H1 (cell line): ENCODE results near the gene RNGTT. TPM values are rescaled to one million over a fixed set of nuclear protein-coding genes. Genes with fewer than 3 reads are reported as not detected.

Experiments used
- CTCF ChIA-PET: fragments of 300-600 bp; sonication (Branson Sonifier 250); formaldehyde crosslinking; loops from one replicate; lab custom pipeline; 2021; ENCODE audit not compliant: partially characterized antibody; lab: Charles Lee
- POLR2A ChIA-PET: fragments of 300-600 bp; sonication (Branson Sonifier 250); formaldehyde crosslinking; loops from one replicate; lab custom pipeline; 2021; ENCODE audit warnings: inconsistent platforms; ENCODE audit not compliant: partially characterized antibody; lab: Charles Lee
- DNase-seq, 2 experiments: peaks; one replicate each; pipeline versions ENCODE4 v3.0.0 to v3.0.0-alpha.2; 2010 to 2022; ENCODE audit warnings: low spot score in 2 of 2, low read depth in 1 of 2, mixed read lengths in 1 of 2
- FAIRE-seq: peaks from 2 replicates; lab custom pipeline; 2011; peaks lifted over from hg19 to GRCh38; lab: Jason Lieb, UNC
- H2AFZ ChIP-seq: 2 replicates; pipeline ENCODE4 v1.8.1; 2012; ENCODE audit warnings: low read length, inconsistent platforms
- H2AK5ac ChIP-seq: 2 replicates; pipeline ENCODE4 v1.6.1; 2013; ENCODE audit warnings: low read depth, low read length
- H2BK120ac ChIP-seq: replicated peaks from 2 replicates; pipeline ENCODE3; 2013; ENCODE audit warnings: low read depth, low read length, inconsistent platforms
- H2BK12ac ChIP-seq: 2 replicates; pipeline ENCODE4 v1.6.1; 2013; ENCODE audit warnings: low read depth, low read length
- H2BK15ac ChIP-seq: 2 replicates; pipeline ENCODE4 v1.6.1; 2013; ENCODE audit warnings: low read length
- H2BK20ac ChIP-seq: 2 replicates; pipeline ENCODE4 v1.6.1; 2013; ENCODE audit warnings: low read length
- H2BK5ac ChIP-seq: 2 replicates; pipeline ENCODE4 v1.6.1; 2013; ENCODE audit warnings: low read depth, low read length
- H3K14ac ChIP-seq: 2 replicates; pipeline ENCODE4 v1.6.1; 2013; ENCODE audit warnings: inconsistent platforms; ENCODE audit not compliant: insufficient read length
- H3K18ac ChIP-seq: 2 replicates; pipeline ENCODE4 v1.6.1; 2013; ENCODE audit warnings: low read length; ENCODE audit errors: extremely low read depth
- H3K23ac ChIP-seq: 2 replicates; pipeline ENCODE4 v1.6.1; 2013; ENCODE audit warnings: inconsistent platforms; ENCODE audit not compliant: insufficient read length
- H3K23me2 ChIP-seq: 2 replicates; pipeline ENCODE4 v1.6.1; 2013; ENCODE audit warnings: low read depth, low read length
- H3K27ac ChIP-seq: 2 replicates; pipeline ENCODE4 v1.6.1; 2011; ENCODE audit warnings: low read depth, low read length, inconsistent platforms
- H3K27me3 ChIP-seq, 4 experiments: replicated peaks in 1 of 4; 1 replicate in 1 of 4; 2 replicates in 3 of 4; pipeline versions ENCODE4 v1.6.1 to v1.8.1; 2011 to 2013; ENCODE audit warnings: low read length in 3 of 4, mild to moderate bottlenecking in 3 of 4, inconsistent platforms in 2 of 4, mixed read lengths in 2 of 4, moderate library complexity in 1 of 4; ENCODE audit not compliant: control insufficient read depth in 3 of 4, insufficient read depth in 3 of 4; ENCODE audit errors: extremely low read depth in 1 of 4
- H3K36me3 ChIP-seq, 4 experiments: 2 replicates each; pipeline versions ENCODE4 v1.6.1 to v1.8.1; 2011 to 2013; ENCODE audit warnings: mild to moderate bottlenecking in 4 of 4, low read length in 3 of 4, moderate library complexity in 2 of 4, control low read depth in 1 of 4, inconsistent platforms in 1 of 4; ENCODE audit not compliant: insufficient read depth in 4 of 4, control insufficient read depth in 2 of 4
- H3K4ac ChIP-seq: replicated peaks from 2 replicates; pipeline ENCODE3; 2013; ENCODE audit warnings: low read length, low read depth, mixed read lengths, inconsistent platforms; ENCODE audit not compliant: insufficient read length
- H3K4me1 ChIP-seq, 4 experiments: replicated peaks in 1 of 4; 1 replicate in 1 of 4; 2 replicates in 3 of 4; pipeline versions ENCODE4 v1.6.1 to v1.8.1; 2011 to 2013; ENCODE audit warnings: low read length in 3 of 4, inconsistent platforms in 2 of 4, mixed read lengths in 1 of 4; ENCODE audit not compliant: insufficient read depth in 4 of 4, control insufficient read depth in 3 of 4
- H3K4me2 ChIP-seq, 2 experiments: 2 replicates each; pipeline versions ENCODE4 v1.6.1 to v1.8.1; 2011 to 2013; ENCODE audit warnings: low read depth in 2 of 2, low read length in 2 of 2, control low read depth in 1 of 2, inconsistent platforms in 1 of 2, mild to moderate bottlenecking in 1 of 2; ENCODE audit not compliant: insufficient read depth in 1 of 2
- H3K4me3 ChIP-seq, 4 experiments: fragments of 200-600, 300-600 bp in 1 of 4; sonication (generic), shearing (Covaris generic), sonication (Bioruptor Twin) in 1 of 4; 2 replicates each; pipeline versions ENCODE4 v1.5.1 to v1.8.1; 2011 to 2016; ENCODE audit warnings: low read length in 4 of 4, low read depth in 3 of 4, control low read depth in 2 of 4, inconsistent platforms in 2 of 4, mild to moderate bottlenecking in 2 of 4, mixed read lengths in 1 of 4, moderate library complexity in 1 of 4; ENCODE audit not compliant: insufficient read depth in 2 of 4; ENCODE audit errors: extremely low read depth in 1 of 4
- H3K56ac ChIP-seq: replicated peaks from 2 replicates; pipeline ENCODE3; 2013; ENCODE audit warnings: low read depth, mild to moderate bottlenecking, mixed read lengths, low read length, inconsistent platforms; ENCODE audit not compliant: insufficient read length
- H3K79me1 ChIP-seq: 2 replicates; pipeline ENCODE4 v1.6.1; 2013; ENCODE audit warnings: low read depth, low read length, control low read depth
- H3K79me2 ChIP-seq, 2 experiments: 2 replicates each; pipeline versions ENCODE4 v1.6.1 to v1.8.1; 2012 to 2013; ENCODE audit warnings: low read length in 2 of 2, mild to moderate bottlenecking in 2 of 2, inconsistent platforms in 1 of 2; ENCODE audit not compliant: insufficient read depth in 2 of 2, control insufficient read depth in 1 of 2
- H3K9ac ChIP-seq, 4 experiments: replicated peaks in 1 of 4; 1 replicate in 1 of 4; 2 replicates in 3 of 4; pipeline versions ENCODE4 v1.6.1 to v1.8.1; 2011 to 2013; ENCODE audit warnings: low read depth in 3 of 4, low read length in 3 of 4, control low read depth in 2 of 4, mild to moderate bottlenecking in 2 of 4, moderate library complexity in 2 of 4, inconsistent platforms in 1 of 4; ENCODE audit errors: extremely low read depth in 1 of 4
- H3K9me3 ChIP-seq, 2 experiments: 2 replicates each; pipeline versions ENCODE4 v1.6.1 to v1.8.1; 2012 to 2013; ENCODE audit warnings: mild to moderate bottlenecking in 2 of 2, moderate library complexity in 2 of 2, control low read depth in 1 of 2, inconsistent platforms in 1 of 2, low read depth in 1 of 2, low read length in 1 of 2, mixed read lengths in 1 of 2; ENCODE audit not compliant: insufficient read depth in 2 of 2
- H4K20me1 ChIP-seq, 2 experiments: replicated peaks in 1 of 2; 2 replicates each; pipeline versions ENCODE3 to v1.8.1; 2011 to 2013; ENCODE audit warnings: inconsistent platforms in 2 of 2, low read length in 2 of 2, mild to moderate bottlenecking in 1 of 2; ENCODE audit not compliant: insufficient read depth in 2 of 2, control insufficient read depth in 1 of 2
- H4K5ac ChIP-seq: 2 replicates; pipeline ENCODE4 v1.6.1; 2013; ENCODE audit warnings: low read length, low read depth, mixed read lengths, inconsistent platforms; ENCODE audit not compliant: insufficient read length
- H4K8ac ChIP-seq: 2 replicates; pipeline ENCODE4 v1.8.0; 2013; ENCODE audit warnings: mild to moderate bottlenecking, moderate library complexity, low read length, inconsistent platforms; ENCODE audit not compliant: insufficient read depth; ENCODE audit errors: extremely low read depth
- H4K91ac ChIP-seq: replicated peaks from 2 replicates; pipeline ENCODE3; 2013; ENCODE audit warnings: low read length, mixed read lengths, inconsistent platforms; ENCODE audit not compliant: insufficient read length
- BRCA1 ChIP-seq: IDR thresholded peaks from 2 replicates; pipeline ENCODE4 v1.6.1; 2012; ENCODE audit warnings: low read depth, low read length, improper control_type of control experiment
- CHD2 ChIP-seq: IDR thresholded peaks from 2 replicates; pipeline ENCODE4 v1.6.1; 2012; ENCODE audit warnings: low read length, improper control_type of control experiment
- CREB1 ChIP-seq: IDR thresholded peaks from 2 replicates; pipeline ENCODE4 v1.6.1; 2012; ENCODE audit warnings: inconsistent platforms
- CTBP2 ChIP-seq: IDR thresholded peaks from 2 replicates; pipeline ENCODE4 v1.7.0; 2011; ENCODE audit warnings: borderline replicate concordance, mild to moderate bottlenecking, moderate library complexity, mixed read lengths, low read length; ENCODE audit not compliant: insufficient read depth, insufficient read length
- EZH2 ChIP-seq: fragments of 200-600 bp; sonication (generic); IDR thresholded peaks from 2 replicates; pipeline ENCODE4 v1.7.1; 2012; ENCODE audit warnings: low read depth, mild to moderate bottlenecking, moderate library complexity, low read length, inconsistent platforms; ENCODE audit not compliant: severe bottlenecking
- FOSL1 ChIP-seq: IDR thresholded peaks from 2 replicates; pipeline ENCODE4 v1.6.1; 2011; ENCODE audit warnings: mild to moderate bottlenecking, low read depth, low read length, moderate library complexity; ENCODE audit not compliant: insufficient read depth
- HDAC6 ChIP-seq: IDR thresholded peaks from one replicate; pipeline ENCODE4 v1.7.1; 2012; ENCODE audit warnings: low read depth, mild to moderate bottlenecking, inconsistent platforms, low read length, moderate library complexity
- JUN ChIP-seq: IDR thresholded peaks from 2 replicates; pipeline ENCODE4 v1.6.1; 2011; ENCODE audit warnings: low read depth, mild to moderate bottlenecking, improper control_type of control experiment, low read length
- KDM4A ChIP-seq: IDR thresholded peaks from one replicate; pipeline ENCODE4 v1.7.1; 2012; ENCODE audit warnings: low read depth, mild to moderate bottlenecking, moderate library complexity, low read length, inconsistent platforms; ENCODE audit not compliant: severe bottlenecking
- PHF8 ChIP-seq: fragments of 200-600 bp; sonication (generic); conservative IDR thresholded peaks from 2 replicates; pipeline ENCODE4 v1.7.1; 2012; ENCODE audit warnings: low read depth, mild to moderate bottlenecking, inconsistent platforms, low read length, moderate library complexity
- WGBS, 2 experiments: shearing (Covaris generic) in 1 of 2; methylation state at CpG; one replicate each; pipeline versions ENCODE4 v1.1.6 to v1.1.7; 2013 to 2015; ENCODE audit warnings: low lambda C conversion rate in 2 of 2, mixed read lengths in 2 of 2, inconsistent platforms in 1 of 2, low coverage in 1 of 2, missing lambda C conversion rate in 1 of 2; ENCODE audit not compliant: insufficient replicate concordance in 2 of 2, insufficient coverage in 1 of 2, insufficient read length in 1 of 2; ENCODE audit errors: extremely low coverage in 1 of 2, missing lambda C conversion rate in 1 of 2; 5-methylcytosine and 5-hydroxymethylcytosine counted together
- polyA plus RNA-seq, 7 experiments: library from polyadenylated mRNA; depleted of rRNA in 3 of 7; stranded (reverse) in 5 of 7; unstranded in 2 of 7; fragments of >200 nt in 5 of 7; fragments of 200-250 nt in 2 of 7; gene quantifications; 1 replicate in 5 of 7; 2 replicates in 1 of 7; 4 replicates in 1 of 7; pipeline versions ENCODE4 v1.2.1 to v1.2.3, GENCODE V29; 2011 to 2013; ENCODE audit warnings: missing spikeins in 2 of 7, mixed read lengths in 2 of 7
- total RNA-seq: library from RNA; stranded (reverse); fragmentation: NEBNext Ultra II Directional; extraction: Animal tissue kit (Norgen Biotek cat#: 25700); gene quantifications from 2 replicates; pipeline ENCODE4 v1.2.1, GENCODE V29; 2021

The RNGTT gene
- total and polyA plus RNA-seq, 2 of the 8 experiments (the other 6 are each of a cell fraction or from before 2014, with no cell fraction given): 3.6 to 21.2 TPM

- no peaks in the 10 kb centered on the region for H3K4me1 ChIP-seq
- no peak overlapping the region for H4K8ac ChIP-seq
- H3K79me1 ChIP-seq: no peaks in the 10 kb centered on the region
- H3K56ac ChIP-seq: no peak overlapping the region
- H2BK20ac ChIP-seq: no peak overlapping the region
- no peaks in the 10 kb centered on the region for H4K20me1 ChIP-seq
- TF ChIP-seq JUN (no peak), FOSL1 (no peak), CREB1 (no peak), BRCA1 (no peak), CTBP2 (no peak), HDAC6 (no peak), EZH2 (no peak), KDM4A (no peak), CHD2 (no peak), PHF8 (no peak)
- TF ChIP-seq, all 59 proteins: peak for 0
- H3K27me3 ChIP-seq: no peaks in the 10 kb centered on the region
- no peak overlapping the region for H2BK15ac ChIP-seq
- H3K14ac ChIP-seq: no peak overlapping the region
- WGBS, 2 experiments: 95% methylated on average over 5 of the region's 5 CpGs; no CpG with 5 or more reads in 1 of the 2 experiments
- no peak overlapping the region for H2BK12ac ChIP-seq
- H3K23ac ChIP-seq: no peak overlapping the region
- no peak for FAIRE-seq
- H3K9me3 ChIP-seq: peaks cover 14 to 16% of the 10 kb centered on the region in 2 experiments; a peak in 3 of 4 replicates
- H2BK120ac ChIP-seq: no peak overlapping the region
- H2AK5ac ChIP-seq: no peak overlapping the region
- H3K4ac ChIP-seq: no peak overlapping the region
- H3K9ac ChIP-seq: no peak overlapping the region
- no peaks in the 10 kb centered on the region for H3K23me2 ChIP-seq
- H4K5ac ChIP-seq: no peak overlapping the region
- no peak overlapping the region for H2BK5ac ChIP-seq
- no peak overlapping the region for H2AFZ ChIP-seq
- H3K27ac ChIP-seq: no peak overlapping the region
- no peaks in the 10 kb centered on the region for H3K36me3 ChIP-seq
- no peak overlapping the region for H4K91ac ChIP-seq
- no peak overlapping the region for H3K18ac ChIP-seq
- POLR2A ChIA-PET: no interaction called here
- CTCF ChIA-PET: no interaction called here
- DNase-seq: no peak
- H3K4me2 ChIP-seq: no peak overlapping the region
- no peaks in the 10 kb centered on the region for H3K79me2 ChIP-seq
- no peak overlapping the region for H3K4me3 ChIP-seq
Observed at GRCh38 chr6:88662163-88662580, 301.2 kb downstream of the RNGTT start.
